ENCODE data around the gene CDK8. TPM values are rescaled to one million over a fixed set of nuclear protein-coding genes. Genes with fewer than 3 reads are reported as not detected.
A peak's percentile ranks its signal among the peaks of the same experiment; 100 is the strongest.
"Not testable (repeated sequence)": the region's sequence is repeated elsewhere in the genome, so short reads cannot be mapped to it uniquely, and the experiment has no call there.

Gene CDK8
- total RNA-seq, 4 donors from 2014 or later: 20.3 to 26.3 (median 23.8) TPM

- Histone ChIP-seq H3K4me3 (no peak overlapping the region), H3K9me3 (no peaks in the 10 kb centered on the region), H3K36me3 (no peaks in the 10 kb centered on the region), H3K27ac (replicated peaks in 1 of 4) (no peak overlapping the region), H3K4me1 (peaks cover 5 to 18% (median 7%) of the 10 kb centered on the region in 4 donors), H3K27me3 (no peaks in the 10 kb centered on the region)
- intact Hi-C loops (cut with DNase I): no loop called here
- WGBS: 99% methylated on average over 5 of the region's 5 CpGs
- no peak for DNase-seq (ENCODE audit: extremely low spot score)
- no peak for TF ChIP-seq POLR2AphosphoS5 (IDR thresholded peaks at IDR 0.05)
- TF ChIP-seq EP300 (IDR thresholded peaks at IDR 0.05): no peak
- TF ChIP-seq, protein P1, sequence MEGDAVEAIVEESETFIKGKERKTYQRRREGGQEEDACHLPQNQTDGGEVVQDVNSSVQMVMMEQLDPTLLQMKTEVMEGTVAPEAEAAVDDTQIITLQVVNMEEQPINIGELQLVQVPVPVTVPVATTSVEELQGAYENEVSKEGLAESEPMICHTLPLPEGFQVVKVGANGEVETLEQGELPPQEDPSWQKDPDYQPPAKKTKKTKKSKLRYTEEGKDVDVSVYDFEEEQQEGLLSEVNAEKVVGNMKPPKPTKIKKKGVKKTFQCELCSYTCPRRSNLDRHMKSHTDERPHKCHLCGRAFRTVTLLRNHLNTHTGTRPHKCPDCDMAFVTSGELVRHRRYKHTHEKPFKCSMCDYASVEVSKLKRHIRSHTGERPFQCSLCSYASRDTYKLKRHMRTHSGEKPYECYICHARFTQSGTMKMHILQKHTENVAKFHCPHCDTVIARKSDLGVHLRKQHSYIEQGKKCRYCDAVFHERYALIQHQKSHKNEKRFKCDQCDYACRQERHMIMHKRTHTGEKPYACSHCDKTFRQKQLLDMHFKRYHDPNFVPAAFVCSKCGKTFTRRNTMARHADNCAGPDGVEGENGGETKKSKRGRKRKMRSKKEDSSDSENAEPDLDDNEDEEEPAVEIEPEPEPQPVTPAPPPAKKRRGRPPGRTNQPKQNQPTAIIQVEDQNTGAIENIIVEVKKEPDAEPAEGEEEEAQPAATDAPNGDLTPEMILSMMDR (IDR thresholded peaks at IDR 0.05): no peak
- TF ChIP-seq POLR2A (IDR thresholded peaks at IDR 0.05; ENCODE audit: low read depth): no peak
Measured at GRCh38 chr13:26310470-26310869, 56.5 kb downstream of the CDK8 start.

DNA sequence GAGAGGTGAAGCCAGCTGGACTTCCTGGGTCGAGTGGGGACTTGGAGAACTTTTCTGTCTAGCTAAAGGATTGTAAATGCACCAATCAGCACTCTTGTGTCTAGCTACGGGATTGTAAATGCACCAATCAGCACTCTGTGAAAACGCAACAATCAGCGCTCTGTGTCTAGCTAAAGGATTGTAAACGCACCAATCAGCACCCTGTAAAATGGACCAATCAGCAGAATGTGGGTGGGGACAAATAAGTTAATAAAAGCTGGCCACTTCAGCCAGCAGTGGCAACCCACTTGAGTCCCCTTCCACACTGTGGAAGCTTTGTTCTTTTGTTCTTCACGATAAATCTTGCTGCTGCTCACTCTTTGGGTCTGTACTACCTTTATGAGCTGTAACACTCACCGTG lies 58.1 kb downstream of the CDK8 start:
- 93% methylated on average over 7 of the region's 7 CpGs for WGBS
- intact Hi-C loops (cut with DNase I): not testable (repeated sequence)

DNA sequence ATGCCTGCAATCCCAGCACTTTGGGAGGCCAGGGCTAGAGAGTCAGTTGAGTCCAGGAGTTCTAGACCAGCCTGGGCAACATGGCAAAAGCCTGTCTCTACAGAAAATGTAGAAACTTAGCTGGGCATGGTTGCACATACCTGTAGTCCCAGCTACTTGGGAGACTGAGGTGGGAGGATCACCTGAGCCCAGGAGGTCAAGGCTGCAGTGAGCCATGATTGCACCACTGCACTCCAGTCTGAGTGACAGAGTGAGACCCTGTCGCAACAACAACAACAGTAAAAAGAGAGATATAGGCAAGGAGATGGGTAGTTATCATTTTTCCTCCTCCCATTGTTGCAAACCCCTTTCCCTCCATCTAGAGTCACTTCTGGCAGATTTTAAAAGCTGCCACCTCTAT lies 62.2 kb downstream of the CDK8 start:
- H3K4me3 ChIP-seq; H3K9me3 ChIP-seq; intact Hi-C loops (cut with DNase I); H3K27me3 ChIP-seq; H3K27ac ChIP-seq (replicated peaks in 1 of 4); DNase-seq (ENCODE audit: extremely low spot score); H3K4me1 ChIP-seq; H3K36me3 ChIP-seq: not testable (repeated sequence)
- 93% methylated on average over 1 of the region's 1 CpG for WGBS

More for the DNA sequence above, 58.1 kb downstream of the CDK8 start:
- H3K9me3 ChIP-seq; H3K27ac ChIP-seq (replicated peaks in 1 of 4); DNase-seq (ENCODE audit: extremely low spot score); H3K36me3 ChIP-seq; H3K27me3 ChIP-seq; H3K4me3 ChIP-seq: not testable (repeated sequence)
- peaks cover 0 to 11% (median 1%) of the 10 kb centered on the region in 4 donors for H3K4me1 ChIP-seq

DNA sequence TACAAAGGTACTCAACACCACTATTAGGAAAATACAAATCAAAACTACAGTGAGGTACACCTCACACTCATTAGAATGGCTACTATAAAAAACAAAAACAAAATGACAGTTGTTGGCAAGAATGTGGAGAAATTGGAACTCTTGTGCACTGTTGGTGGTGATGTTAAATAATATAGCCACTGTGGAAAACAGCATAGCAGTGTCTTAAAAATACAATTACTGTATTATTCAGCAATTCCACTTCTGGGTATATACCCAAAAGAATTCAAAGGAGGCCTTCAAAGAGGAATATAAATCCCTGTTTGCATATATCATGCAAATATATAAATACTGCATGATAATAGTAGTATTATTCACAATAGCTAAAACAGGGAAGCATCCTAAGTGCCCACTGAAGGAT lies 66.8 kb downstream of the CDK8 start:
- TF ChIP-seq, protein P1 (IDR thresholded peaks at IDR 0.05): no peak
- TF ChIP-seq POLR2AphosphoS5 (IDR thresholded peaks at IDR 0.05) (no peak), EP300 (IDR thresholded peaks at IDR 0.05) (no peak), POLR2A (IDR thresholded peaks at IDR 0.05; ENCODE audit: low read depth) (no peak)
- Histone ChIP-seq H3K27ac (replicated peaks in 1 of 4) (no peak overlapping the region), H3K9me3 (no peaks in the 10 kb centered on the region), H3K36me3 (no peaks in the 10 kb centered on the region), H3K27me3 (no peaks in the 10 kb centered on the region), H3K4me1 (peaks cover 6 to 29% (median 25%) of the 10 kb centered on the region in 4 donors), H3K4me3 (no peak overlapping the region)
- no peak for DNase-seq (ENCODE audit: extremely low spot score)
- intact Hi-C loops (cut with DNase I): no loop called here

- DNase-seq (ENCODE audit: extremely low spot score): no peak
- H3K36me3 ChIP-seq: no peaks in the 10 kb centered on the region
- H3K4me1 ChIP-seq: peaks cover 6 to 37% (median 33%) of the 10 kb centered on the region in 4 donors
- intact Hi-C loops (cut with DNase I): no loop called here
- no peaks in the 10 kb centered on the region for H3K9me3 ChIP-seq
- no peak for TF ChIP-seq POLR2A (IDR thresholded peaks at IDR 0.05; ENCODE audit: low read depth)
- no peak for TF ChIP-seq EP300 (IDR thresholded peaks at IDR 0.05)
- TF ChIP-seq POLR2AphosphoS5 (IDR thresholded peaks at IDR 0.05): no peak
- TF ChIP-seq, protein P1 (IDR thresholded peaks at IDR 0.05): no peak
- WGBS: 50% methylated on average over 2 of the region's 2 CpGs
- H3K27ac ChIP-seq (replicated peaks in 1 of 4): no peak overlapping the region
- H3K4me3 ChIP-seq: no peak overlapping the region
- H3K27me3 ChIP-seq: no peaks in the 10 kb centered on the region
Measured at GRCh38 chr13:26323127-26323526, 69.2 kb downstream of the CDK8 start.

DNA sequence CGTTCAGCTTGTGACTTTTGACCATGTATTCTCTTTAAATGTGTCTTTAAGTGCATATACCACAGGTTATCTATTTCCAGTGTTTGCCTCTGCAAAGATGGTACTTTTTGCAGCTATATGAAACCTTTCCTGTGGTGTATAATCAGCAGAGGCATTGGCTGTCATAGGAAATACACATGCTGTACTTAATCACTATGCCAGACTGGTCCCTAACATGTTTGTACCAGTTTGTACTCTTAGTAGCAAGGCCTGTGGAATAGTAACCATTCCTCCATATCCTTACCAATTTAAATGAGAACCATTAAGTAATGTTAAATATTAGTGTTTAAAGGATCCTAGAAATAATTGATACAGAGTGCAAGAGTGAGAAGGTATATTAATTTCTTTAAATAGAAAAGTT lies 69.8 kb downstream of the CDK8 start:
- Histone ChIP-seq H3K4me1 (peaks cover 6 to 37% (median 33%) of the 10 kb centered on the region in 4 donors), H3K27me3 (no peaks in the 10 kb centered on the region), H3K36me3 (no peaks in the 10 kb centered on the region), H3K9me3 (no peaks in the 10 kb centered on the region), H3K27ac (replicated peaks in 1 of 4) (peak overlapping the region in 1 of 4 donors; percentile 50), H3K4me3 (no peak overlapping the region)
- no peak for DNase-seq (ENCODE audit: extremely low spot score)
- TF ChIP-seq POLR2A (IDR thresholded peaks at IDR 0.05; ENCODE audit: low read depth) (no peak), POLR2AphosphoS5 (IDR thresholded peaks at IDR 0.05) (no peak), EP300 (IDR thresholded peaks at IDR 0.05) (no peak)
- TF ChIP-seq, protein P1 (IDR thresholded peaks at IDR 0.05): no peak
- intact Hi-C loops (cut with DNase I): no loop called here
- WGBS: 94% methylated on average over 1 of the region's 1 CpG

Measured in esophagus muscularis mucosa (tissue), 4 donors.